Ammon's horn (tissue), 1 donor: ENCODE results near the gene ERICH2.
"Not testable (repeated sequence)": the region's sequence is repeated elsewhere in the genome, so short reads cannot be mapped to it uniquely, and the experiment has no call there.

ENCODE experiments used
- DNase-seq: peaks from one replicate; pipeline ENCODE4 v3.0.0-alpha.2; 2016; ENCODE audit warnings: low spot score

The ERICH2 gene

GRCh38 chr2:170770008-170770605 is at the start of gene ERICH2:
Gene ERICH2, plus strand, starts transcription at chr2:170770378. Its CDS starts 304 bp downstream, at chr2:170770682.
- DNase-seq = peak; percentile 43

GRCh38 chr2:170721678-170722077 is 48.5 kb upstream of the ERICH2 start:
- no peak for DNase-seq

- no peak for DNase-seq
Measured at GRCh38 chr2:170722301-170722700, 47.9 kb upstream of the ERICH2 start.

- DNase-seq = no peak
Measured at GRCh38 chr2:170723446-170723958, 46.7 kb upstream of the ERICH2 start.

- no peak for DNase-seq
Measured at GRCh38 chr2:170733798-170734600, 36.2 kb upstream of the ERICH2 start.

GRCh38 chr2:170734601-170735000 is 35.6 kb upstream of the ERICH2 start:
- not testable (repeated sequence) for DNase-seq

GRCh38 chr2:170736628-170737027 is 33.5 kb upstream of the ERICH2 start:
- DNase-seq = no peak

- no peak for DNase-seq
Measured at GRCh38 chr2:170737406-170737805, 32.8 kb upstream of the ERICH2 start.

GRCh38 chr2:170737821-170738220 is 32.4 kb upstream of the ERICH2 start:
- DNase-seq = no peak

GRCh38 chr2:170739048-170739447 is 31.1 kb upstream of the ERICH2 start:
- DNase-seq = no peak

GRCh38 chr2:170739507-170740046 is 30.6 kb upstream of the ERICH2 start:
- DNase-seq = no peak

- no peak for DNase-seq
Measured at GRCh38 chr2:170740660-170741059, 29.5 kb upstream of the ERICH2 start.

- no peak for DNase-seq
Measured at GRCh38 chr2:170742000-170742399, 28.2 kb upstream of the ERICH2 start.

- no peak for DNase-seq
Measured at GRCh38 chr2:170742896-170743529, 27.2 kb upstream of the ERICH2 start.

- no peak for DNase-seq
Measured at GRCh38 chr2:170743530-170744239, 26.5 kb upstream of the ERICH2 start.

GRCh38 chr2:170744248-170745002 is 25.8 kb upstream of the ERICH2 start:
- no peak for DNase-seq

- no peak for DNase-seq
Measured at GRCh38 chr2:170745305-170745704, 24.9 kb upstream of the ERICH2 start.

GRCh38 chr2:170747921-170748320 is 22.3 kb upstream of the ERICH2 start:
- DNase-seq = no peak

GRCh38 chr2:170751555-170751954 is 18.6 kb upstream of the ERICH2 start:
- DNase-seq = not testable (repeated sequence)

- DNase-seq = no peak
Measured at GRCh38 chr2:170761572-170761971, 8.6 kb upstream of the ERICH2 start.

- DNase-seq = no peak
Measured at GRCh38 chr2:170762760-170763159, 7.4 kb upstream of the ERICH2 start.
